HG03045 (cell line): ENCODE data around the gene RAPGEF4.
"Not testable (repeated sequence)": the region's sequence is repeated elsewhere in the genome, so short reads cannot be mapped to it uniquely, and the experiment has no call there.

Experiments used
- ATAC-seq: cut with Tn5 transposase; IDR thresholded peaks from one replicate; pipeline ENCODE4 v1.9.1; 2021; ENCODE audit warnings: mild to moderate bottlenecking, moderate library complexity; ENCODE audit not compliant: unreplicated experiment

Gene RAPGEF4

DNA sequence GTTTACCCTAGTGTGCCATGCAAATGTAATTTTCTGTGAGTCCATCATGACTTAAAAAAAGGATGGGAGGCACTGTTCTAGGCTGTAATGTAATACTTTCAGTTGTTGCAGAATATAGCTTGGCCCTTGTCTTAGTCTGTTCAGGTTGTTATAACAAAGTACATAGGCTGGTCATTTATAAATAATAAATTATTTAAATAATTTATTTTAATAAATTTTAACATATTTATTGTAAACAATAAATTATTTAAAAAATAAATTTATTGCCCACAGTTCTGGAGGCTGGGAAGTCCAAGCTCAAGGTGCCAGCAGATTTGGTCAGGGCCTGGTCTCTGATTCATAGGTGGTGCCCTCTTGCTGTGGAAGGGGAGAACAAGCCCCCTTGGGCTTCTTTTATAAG is 35.2 kb downstream of the RAPGEF4 start:
- ATAC-seq = no peak

DNA sequence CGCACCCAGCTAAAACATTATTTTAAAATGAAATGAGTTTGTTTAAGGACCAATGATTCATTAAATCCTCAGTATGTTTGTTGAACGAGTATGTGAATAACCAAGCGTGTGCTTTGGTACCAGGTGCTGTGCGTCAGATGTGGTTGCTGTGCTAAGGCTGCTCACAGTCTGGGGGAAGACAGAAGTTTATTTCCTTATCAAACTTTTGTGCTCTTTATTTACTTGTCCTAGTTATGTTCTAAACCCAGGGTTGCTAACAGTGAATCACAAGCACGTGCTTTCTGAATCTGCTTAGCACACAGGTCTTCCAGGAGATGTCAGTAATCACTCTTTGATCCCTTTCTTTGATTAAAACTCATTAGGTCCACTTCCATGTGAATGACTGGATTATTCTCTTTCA is 37.0 kb downstream of the RAPGEF4 start:
- ATAC-seq = no peak

DNA sequence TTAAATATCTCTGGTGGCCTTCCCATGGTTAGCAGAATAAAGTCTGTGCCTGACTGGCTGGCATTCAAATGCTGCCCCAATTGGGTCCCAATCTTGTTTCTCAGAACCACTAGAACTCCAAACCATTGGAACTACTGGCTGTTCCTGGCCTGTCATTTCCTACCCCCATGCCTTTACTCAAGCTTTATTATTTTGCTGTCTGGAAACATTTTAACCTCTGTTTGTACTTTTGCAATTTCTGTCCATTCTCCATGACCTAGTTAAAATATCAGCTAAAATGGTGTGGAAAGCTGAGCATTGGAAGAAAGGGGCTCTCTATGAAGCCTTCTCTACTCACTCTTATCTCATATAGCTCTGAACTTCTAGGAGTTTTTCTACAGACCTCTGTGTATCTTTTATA is 38.7 kb downstream of the RAPGEF4 start:
- no peak for ATAC-seq

DNA sequence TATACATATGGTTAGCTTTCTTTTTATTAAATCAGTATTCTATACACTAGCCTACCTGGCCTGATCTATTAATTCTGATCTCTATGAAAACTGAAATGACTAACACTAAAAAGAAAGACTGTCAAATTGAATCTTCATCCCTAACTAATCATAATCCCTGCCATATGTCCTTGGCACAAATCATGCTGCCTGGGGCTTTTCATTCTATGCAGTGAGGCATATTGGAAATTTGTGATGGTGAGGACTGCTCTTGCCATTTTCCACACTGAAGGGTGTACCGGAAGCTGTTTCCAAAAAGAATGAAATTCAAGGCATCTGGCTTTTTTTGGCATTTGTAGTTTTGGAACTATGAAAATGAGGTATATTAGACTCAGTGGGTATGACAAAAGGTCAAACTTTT is 39.7 kb downstream of the RAPGEF4 start:
- no peak for ATAC-seq

DNA sequence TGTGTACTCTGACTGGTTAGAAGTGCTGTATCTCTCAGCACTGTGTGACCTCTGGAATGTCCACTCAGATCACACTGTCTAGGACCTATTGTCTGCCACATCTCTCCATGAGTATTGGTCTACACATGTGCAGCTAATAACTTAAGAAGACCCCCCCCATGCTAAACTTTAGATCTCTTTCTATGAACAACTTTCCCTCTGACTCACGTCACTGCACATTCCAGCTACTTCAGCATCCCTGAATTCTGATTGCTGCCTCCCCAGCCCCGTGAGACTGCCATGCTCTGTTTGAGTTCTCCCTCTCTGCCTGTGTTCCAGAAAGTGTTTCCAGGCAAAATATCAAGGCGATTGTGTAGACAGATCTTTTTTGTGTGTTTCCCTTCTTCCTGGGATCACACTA is 41.8 kb downstream of the RAPGEF4 start:
- no peak for ATAC-seq

DNA sequence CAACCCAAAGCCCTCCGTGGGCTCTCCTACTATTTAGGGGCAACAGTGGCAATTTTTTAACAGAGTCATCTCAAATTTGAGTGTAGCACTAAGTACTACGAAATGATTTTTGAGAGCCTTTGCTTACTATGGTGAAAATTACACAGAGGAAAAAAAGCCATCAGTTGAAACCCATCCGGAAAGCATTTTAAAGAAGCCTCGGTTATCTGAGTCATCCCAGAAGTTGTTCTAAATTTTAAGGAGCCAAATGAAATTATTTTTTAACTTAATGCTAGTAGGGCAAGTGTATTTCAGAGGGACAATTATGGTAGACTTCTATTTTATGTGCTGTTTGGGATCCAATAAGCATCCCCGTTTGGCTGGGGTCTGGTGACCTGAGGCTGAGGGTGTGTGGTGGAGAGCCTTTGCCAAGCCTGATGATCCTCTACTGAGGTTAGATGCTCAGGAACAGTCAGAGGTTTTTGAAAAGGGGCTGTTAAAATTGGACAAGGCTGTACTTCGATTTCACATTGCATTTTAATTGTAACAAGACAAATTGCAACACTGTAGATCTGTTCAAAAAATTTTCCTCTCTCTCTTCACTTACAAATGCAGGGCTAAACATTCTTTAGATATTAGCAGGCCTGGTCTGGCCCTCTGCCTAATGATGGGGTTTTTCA is 47.0 kb downstream of the RAPGEF4 start:
- no peak for ATAC-seq

DNA sequence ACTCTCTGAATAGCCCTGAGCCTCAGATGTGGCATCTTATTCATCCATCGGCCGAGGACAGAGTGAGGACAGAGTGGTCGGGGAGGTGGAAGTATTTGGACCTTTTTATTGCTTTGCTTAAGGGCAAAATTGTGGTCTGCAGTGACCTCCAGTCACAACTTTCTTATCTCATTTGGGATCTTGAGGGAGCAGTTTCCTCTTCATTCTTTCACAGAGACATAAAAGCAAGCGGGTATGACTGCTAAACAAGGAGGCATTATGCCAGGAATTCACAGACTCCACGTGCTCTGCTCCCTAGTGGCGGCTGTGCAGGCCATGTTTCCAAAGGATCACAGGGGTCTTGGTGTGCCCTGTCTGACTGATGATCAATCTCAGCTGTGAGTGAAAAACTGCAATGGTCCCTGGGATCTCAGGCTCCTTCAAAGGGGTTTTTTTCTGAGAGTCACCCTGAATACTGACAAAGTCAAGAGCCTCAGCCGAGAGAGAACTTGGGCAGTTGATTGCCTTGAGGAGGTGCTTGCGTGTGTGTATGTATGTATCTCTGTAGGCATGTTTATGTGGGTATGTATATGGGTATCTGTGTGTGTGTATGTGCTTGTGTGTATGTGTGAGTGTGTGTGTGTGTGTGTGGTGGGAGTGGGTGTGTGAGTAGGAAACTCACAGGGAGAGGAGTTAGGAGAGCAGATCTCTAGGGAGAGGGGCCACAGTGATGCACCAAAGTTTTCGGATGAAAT is 47.7 kb downstream of the RAPGEF4 start:
- ATAC-seq = no peak

DNA sequence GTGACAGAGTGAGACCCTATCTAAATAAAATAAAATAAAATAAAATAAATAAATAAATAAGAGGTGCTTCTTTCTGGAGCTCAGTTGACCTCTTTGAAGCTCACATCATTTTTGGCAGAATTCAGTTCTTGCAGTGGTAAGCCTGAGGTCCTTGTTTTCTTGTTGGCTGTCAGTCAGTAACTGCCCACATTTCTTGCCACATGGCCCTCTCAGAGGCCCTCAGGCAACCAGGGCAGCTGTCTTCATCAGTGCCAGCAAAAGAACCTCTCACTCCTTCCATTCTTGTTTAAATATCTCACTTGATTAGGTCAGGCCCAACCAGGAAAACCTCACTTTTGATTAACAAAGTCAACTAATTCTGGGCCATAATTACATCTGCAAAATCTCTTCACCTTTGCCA is 53.2 kb downstream of the RAPGEF4 start:
- no peak for ATAC-seq

DNA sequence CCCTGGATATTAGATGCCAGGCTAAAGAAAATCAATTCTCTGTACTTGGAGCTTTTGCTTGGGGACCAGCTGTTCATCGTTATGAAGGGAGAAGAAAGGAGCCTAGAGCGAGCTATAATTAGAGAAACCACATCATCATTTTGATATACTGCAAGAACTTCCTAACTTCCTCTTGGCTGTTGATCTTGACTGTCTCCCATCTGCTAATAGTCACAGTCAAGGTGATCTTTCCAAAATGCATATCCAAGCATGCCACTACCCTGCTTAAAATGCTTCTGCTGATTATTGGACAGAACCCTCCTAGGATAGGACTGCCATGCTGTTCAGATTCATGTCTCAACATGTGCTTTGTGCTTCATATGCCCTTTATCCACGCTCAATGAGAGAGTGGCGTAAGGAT is 54.8 kb downstream of the RAPGEF4 start:
- no peak for ATAC-seq

DNA sequence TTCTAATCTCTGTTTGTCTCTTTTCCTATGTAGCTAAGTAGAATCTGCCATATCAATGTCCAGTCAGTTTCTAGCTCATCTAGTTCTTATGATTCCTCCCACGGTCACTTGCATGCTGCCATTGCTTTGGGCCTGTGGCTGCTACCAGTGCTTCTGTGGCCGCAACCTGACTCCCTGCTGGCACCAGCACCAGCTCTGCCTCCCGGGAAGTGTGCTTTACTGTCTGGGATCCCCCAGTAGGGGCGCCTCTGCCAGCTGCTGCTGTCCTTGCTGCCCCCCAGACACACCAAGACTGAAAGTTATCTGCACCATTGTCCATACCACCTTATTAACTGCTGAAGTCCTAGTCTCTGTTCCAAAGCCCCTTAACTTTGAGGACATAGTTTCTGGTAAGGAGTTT is 56.3 kb downstream of the RAPGEF4 start:
- no peak for ATAC-seq

DNA sequence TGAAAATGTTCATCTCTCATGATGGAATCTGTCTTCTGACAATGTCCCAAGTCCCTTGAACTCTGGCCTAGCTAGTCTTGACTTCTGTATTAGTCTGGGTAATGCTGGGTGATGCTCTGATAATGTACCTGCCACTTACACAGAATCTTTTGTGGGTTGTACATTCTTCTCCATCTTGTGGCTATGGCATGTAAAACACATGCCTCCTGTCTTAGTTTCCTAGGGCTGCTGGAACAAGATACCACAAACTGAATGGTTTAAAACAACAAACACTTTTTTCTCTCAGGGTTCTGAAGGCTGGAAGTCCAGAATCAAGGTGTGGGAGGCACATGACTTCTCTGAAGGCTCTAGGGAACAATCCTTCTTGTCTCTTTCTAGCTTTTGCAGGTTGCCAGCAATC is 57.1 kb downstream of the RAPGEF4 start:
- no peak for ATAC-seq

DNA sequence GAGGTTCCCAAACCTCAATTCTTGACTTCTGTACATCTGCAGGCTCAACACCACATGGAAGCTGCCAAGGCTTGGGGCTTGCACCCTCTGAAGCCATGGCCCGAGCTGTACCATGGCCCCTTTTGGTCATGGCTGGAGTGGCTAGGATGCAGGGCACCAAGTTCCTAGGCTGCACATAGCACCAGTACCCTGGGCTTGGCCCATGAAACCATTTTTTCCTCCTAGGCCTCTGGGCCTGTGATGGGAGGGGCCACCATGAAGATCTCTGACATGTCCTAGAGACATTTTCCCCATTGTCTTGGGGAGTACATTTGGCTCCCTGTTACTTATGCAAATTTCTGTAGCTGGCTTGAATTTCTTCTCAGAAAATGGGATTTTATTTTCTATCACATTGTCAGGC is 67.7 kb downstream of the RAPGEF4 start:
- not testable (repeated sequence) for ATAC-seq

DNA sequence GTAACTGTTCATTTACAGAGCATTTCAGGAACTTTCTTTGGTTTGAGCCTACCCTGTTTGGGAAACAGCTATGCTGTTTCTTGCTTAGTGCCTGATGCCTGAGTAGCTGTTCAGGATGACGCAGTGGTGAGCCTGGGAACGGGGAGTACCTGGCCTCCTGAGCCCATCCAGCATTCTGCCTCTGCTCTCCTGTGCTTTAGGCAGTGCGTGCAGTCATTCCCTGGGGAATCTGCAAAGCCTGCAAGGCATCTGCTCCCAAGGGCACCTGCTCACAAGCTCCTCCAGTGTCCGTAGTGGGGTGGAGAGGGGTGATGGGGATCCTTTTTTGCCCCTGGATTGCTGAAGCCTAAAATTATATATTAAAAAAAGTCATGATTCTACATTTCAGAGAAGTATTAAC is 68.8 kb downstream of the RAPGEF4 start:
- ATAC-seq = no peak

DNA sequence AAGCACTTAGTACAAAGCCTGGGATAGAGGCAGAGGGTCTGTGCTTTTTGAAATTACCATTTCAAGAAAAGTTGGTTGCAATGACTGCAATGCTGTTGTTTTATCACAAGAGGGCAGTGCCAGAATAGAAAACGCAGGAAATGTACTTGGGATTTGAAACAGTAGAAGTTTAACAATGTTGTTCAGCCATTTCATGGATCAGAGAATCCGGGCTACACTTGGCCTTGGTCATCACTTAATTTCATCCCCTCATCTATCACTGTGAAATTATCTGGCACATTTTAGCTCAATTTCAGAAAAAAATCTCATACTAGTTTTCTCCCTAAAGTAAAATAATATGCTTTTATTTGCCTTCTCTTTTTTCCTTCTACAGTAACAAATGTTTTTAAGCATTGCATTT is 70.8 kb downstream of the RAPGEF4 start:
- ATAC-seq = no peak

DNA sequence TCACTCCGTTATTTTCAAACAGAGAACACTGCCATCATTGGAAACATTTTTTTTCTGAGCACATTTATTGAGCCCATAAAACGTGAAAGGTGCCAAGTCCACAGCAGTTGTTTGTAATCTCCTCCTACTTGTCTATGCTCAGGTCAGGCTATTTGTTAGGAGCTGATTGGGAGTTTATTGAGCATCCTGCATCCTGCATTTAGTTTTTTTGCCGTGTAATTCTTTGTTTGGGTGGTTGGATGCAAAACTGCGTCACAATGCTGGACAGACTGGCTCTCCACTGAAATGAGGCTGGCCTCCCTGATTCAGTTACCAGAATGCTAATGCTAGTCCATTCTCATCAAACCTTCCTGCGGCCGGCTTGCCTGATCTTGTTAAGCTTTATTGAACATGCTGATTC is 71.4 kb downstream of the RAPGEF4 start:
- ATAC-seq = no peak

DNA sequence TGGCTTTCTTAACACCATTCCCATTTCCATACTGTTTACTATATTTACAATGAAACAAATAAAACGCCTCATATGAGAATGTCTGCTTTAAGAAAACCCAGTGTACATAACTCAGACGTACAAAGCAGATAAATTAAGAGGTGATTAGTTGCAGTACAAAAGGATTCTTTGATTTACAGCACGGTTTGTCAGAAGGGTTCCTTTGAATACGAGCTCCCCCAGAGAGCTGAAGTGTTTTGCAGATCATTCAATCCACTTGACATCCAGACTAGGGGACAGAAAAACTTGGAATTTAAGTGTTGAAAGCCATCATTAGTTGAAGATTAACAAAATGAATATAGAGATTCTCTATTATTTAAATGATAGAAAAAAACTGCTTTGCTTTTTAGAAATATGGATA is 72.5 kb downstream of the RAPGEF4 start:
- no peak for ATAC-seq

DNA sequence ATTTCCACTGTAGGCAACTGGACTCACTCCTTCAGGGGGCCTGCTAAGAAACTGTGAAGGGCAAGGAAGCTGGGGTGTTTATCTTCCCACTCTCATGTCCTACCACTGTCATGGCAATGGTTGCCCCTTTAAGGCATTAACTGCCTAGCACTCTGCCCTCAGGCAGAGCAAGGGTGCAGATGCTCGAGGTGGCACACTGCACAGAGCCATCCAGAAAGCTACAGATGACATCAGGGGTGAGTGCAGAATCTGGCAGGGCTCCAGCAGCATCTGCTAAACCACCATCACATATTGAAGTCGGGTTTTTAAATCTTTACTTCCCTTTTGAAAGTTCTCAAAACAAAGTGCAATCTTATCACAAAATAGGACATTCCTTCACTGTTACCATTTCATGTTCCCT is 75.4 kb downstream of the RAPGEF4 start:
- ATAC-seq = no peak

DNA sequence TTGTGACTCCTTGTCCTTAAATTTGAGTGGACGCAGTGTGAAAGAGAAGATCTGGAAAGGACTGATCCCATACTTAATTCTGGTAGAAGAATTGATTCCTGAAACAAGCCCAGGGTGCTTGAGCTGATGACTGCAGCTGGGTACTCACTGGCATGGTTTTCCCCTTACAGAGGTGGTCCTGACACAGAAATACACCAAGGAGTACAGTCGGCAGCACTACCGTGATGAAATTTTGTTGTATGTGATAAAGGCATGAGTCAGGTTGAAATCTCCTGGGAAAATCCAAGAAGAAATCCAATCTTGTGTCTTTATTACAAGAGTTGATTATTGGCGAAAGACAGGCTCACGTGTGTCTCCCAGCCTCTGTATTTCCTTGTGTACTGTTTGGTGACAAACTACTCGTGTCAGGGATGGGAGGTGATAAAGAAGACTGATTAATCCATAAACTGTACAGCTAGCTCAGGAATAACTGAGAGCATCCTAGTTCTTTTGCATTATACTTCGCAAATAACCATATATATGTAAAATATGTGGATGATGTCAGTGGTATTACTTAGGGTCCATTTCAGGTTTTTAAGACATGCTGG is 76.6 kb downstream of the RAPGEF4 start:
- no peak for ATAC-seq

DNA sequence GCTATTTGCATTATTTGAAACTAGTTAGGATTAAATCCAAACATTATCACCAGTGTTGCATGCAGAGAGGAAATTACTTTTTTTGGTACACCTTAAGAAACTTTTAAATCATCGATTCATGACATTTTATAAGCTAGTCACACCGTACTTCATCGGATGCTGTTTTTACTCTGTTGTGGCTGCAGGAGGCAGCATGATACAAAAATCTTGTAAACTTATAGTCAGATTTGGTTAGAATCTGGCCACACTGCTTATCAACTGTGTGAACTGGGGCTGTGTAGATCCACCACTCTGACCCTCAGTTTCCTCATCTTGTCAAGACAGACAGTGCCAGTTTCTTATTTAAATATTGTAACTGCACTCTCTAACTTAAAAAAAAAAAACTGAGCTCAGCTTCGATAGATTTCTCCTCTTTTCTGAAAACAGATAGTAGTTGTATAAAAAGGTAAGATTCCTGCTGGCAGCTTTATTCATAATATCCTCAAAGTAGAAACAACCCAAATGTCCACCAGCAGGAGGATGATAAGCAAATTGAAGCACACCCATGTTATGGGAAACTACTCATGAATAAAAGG is 77.8 kb downstream of the RAPGEF4 start:
- ATAC-seq = no peak

DNA sequence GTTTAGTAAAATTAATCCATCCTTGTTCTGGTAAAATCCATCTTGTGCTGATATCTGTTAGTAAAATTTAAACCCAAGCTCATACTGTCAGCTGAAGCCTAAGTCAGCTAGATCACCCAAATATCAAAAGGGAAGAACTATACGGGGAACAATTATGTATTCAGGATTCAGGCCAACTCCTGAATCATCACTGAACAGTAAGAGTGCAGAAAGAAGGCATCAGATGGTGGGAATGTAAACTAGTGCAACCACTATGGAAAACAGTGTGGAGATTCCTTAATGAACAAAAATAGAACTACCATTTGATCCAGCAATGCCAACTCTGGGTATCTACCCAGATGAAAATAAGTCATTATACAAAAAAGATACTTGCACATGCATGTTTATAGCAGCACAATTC is 81.8 kb downstream of the RAPGEF4 start:
- ATAC-seq = no peak

DNA sequence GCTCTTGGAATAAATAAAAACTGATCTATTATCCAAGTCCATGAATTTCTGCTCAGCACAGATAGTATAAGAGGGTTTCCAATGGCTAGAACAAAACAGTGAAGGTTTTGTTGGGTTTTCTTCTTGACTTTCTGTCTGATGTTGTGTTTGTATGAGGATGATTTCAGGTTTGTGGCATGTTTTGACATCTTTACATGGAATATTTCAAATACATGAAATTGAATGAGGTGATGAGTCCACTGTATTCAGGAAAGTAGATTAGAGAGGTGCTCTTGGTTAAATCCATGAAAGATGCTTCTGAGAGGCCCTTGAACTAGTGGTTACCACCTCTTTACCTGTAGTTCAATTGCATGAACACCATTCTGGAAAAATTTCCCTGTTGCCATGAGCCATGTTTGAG is 84.3 kb downstream of the RAPGEF4 start:
- no peak for ATAC-seq
